ENCODE data around the gene KLLN. TPM values are rescaled to one million over a fixed set of nuclear protein-coding genes. Genes with fewer than 3 reads are reported as not detected.
"Not testable (repeated sequence)": the region's sequence is repeated elsewhere in the genome, so short reads cannot be mapped to it uniquely, and the experiment has no call there.

Gene KLLN
- total and polyA plus RNA-seq, 12 donors: 0.24 to 1.5 (median 0.82) TPM

DNA sequence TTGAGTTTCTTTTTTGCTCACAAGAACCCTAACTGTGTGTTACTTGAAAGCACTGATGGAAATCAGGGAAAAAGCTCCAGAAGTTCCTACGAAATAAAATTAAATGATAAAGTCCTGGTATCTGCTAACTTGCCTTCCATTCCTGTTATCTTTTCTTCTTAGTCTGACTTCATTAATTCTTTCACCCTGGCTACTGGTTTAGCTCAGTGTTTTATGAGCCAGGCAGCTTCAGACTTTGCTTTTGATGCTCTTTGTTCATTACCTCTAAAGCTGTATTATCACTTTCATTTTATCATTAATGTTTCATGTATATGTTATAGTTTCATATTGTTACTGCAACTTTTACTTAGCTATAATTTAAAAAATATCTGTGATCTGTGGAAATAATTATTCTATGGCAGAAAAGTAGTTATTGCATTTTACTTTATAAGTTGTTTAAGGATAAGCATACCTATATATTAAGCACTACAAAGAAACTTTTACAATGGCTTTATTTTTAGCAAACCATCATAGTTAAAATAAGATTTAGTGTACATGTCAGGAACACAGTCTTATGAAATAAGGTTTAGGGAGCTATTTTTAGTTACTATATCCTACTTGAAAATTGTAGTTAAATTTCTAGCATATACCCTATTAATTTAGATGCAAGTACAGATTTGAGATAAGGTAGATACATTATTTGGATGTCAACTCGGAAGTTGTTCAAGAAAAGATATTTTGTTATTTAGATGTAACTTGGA, 19.4 kb upstream of the KLLN start:
- 80 to 87% (median 84%) methylated on average over 2 of the region's 2 CpGs for WGBS, 4 donors
- TF ChIP-seq CTCF (IDR thresholded peaks at IDR 0.05): no peak
- no peak for TF ChIP-seq POLR2A (IDR thresholded peaks at IDR 0.05)
- H3K27me3 ChIP-seq: no peaks in the 10 kb centered on the region
- no peak overlapping the region for H3K27ac ChIP-seq
- no peak overlapping the region for H3K4me3 ChIP-seq
- intact Hi-C loops (cut with DNase I): no loop called here
- peaks cover 0 to 60% of the 10 kb centered on the region in 2 donors for H3K4me1 ChIP-seq (replicated peaks in 1 of 2)
- no peak for DNase-seq
- no peaks in the 10 kb centered on the region for H3K9me3 ChIP-seq (replicated peaks in 1 of 3)
- H3K36me3 ChIP-seq (replicated peaks in 1 of 2): peaks cover 0 to 7% of the 10 kb centered on the region in 2 donors

- H3K4me3 ChIP-seq; DNase-seq; intact Hi-C loops (cut with DNase I); H3K27ac ChIP-seq; H3K27me3 ChIP-seq; H3K36me3 ChIP-seq (replicated peaks in 1 of 2); H3K9me3 ChIP-seq (replicated peaks in 1 of 3): not testable (repeated sequence)
- WGBS, 4 donors: 97 to 100% (median 97%) methylated on average over 5 of the region's 5 CpGs
- H3K4me1 ChIP-seq (replicated peaks in 1 of 2): peaks cover 0 to 72% of the 10 kb centered on the region in 2 donors
These were observed 18.2 kb upstream of the KLLN start for GRCh38 chr10:87881373-87882059.

DNA sequence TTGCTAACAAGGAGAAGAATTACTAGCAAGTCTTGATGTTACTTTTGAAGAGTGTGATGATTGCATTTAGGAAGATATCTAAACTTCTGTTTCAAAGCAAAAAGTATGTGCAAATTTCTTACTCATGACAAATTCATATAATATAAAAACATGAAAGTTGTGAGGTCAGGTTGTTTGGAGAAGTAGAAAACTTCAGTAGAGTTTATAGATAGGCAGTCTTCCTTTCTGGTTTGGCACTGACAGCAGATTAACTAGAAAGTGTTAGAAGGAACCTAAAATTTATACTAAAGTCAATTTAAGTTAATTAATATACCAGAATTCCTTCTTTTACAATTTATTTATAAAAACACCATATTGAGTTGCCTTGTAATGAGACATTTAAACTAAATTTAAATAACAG, 17.0 kb upstream of the KLLN start:
- TF ChIP-seq CTCF (IDR thresholded peaks at IDR 0.05) (no peak), POLR2A (IDR thresholded peaks at IDR 0.05) (no peak)
- peaks cover 0 to 73% of the 10 kb centered on the region in 2 donors for H3K4me1 ChIP-seq (replicated peaks in 1 of 2)

DNA sequence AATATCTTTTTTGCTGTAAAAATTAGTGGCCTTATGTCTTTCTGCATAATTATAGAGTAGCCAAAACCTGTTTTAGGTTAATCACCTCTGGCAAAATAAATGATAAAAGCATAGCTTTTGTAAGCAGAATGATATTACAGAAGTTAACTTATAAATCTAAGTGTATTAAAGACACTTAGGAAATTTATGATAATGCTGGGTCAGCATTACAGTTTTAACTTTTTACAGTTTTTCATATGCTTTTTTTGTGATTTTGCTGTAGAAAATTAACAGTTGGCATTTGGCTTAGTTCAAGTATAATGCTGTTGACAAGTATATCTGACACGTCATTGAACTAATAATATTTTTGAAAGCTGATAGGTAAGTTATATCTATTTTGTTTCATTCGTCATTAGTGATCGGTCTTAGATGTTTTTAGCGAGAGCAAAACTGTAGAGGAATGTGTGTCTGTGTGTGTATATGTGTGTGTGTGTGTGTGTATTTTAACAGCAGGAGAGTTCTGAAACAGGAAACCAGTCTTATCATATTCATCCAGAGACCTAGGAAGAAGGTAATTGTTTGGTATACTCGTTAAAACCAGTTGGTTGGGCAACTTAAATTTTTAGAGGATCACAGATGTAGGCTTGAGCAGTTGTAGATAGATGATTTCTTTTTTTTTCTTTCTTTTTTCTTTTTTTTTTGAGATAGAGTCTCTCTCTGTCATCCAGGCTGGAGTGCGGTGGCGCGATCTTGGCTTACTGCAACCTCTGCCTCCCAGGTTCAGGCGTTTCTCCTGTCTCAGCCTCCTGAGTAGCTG, 15.5 kb upstream of the KLLN start:
- Histone ChIP-seq H3K36me3 (replicated peaks in 1 of 2) (no peaks in the 10 kb centered on the region), H3K9me3 (replicated peaks in 1 of 3) (peaks cover 0 to 4% (median 0%) of the 10 kb centered on the region in 3 donors), H3K27me3 (no peaks in the 10 kb centered on the region), H3K27ac (no peak overlapping the region), H3K4me3 (no peak overlapping the region), H3K4me1 (replicated peaks in 1 of 2) (peaks cover 9 to 84% of the 10 kb centered on the region in 2 donors)
- no peak for DNase-seq
- intact Hi-C loops (cut with DNase I): no loop called here
- 81 to 88% (median 84%) methylated on average over 9 of the region's 9 CpGs for WGBS, 4 donors
- TF ChIP-seq CTCF (IDR thresholded peaks at IDR 0.05): no peak
- TF ChIP-seq POLR2A (IDR thresholded peaks at IDR 0.05): no peak

More for the DNA sequence above, 17.0 kb upstream of the KLLN start:
- no peaks in the 10 kb centered on the region for H3K27me3 ChIP-seq
- no peak overlapping the region for H3K4me3 ChIP-seq
- no peaks in the 10 kb centered on the region for H3K36me3 ChIP-seq (replicated peaks in 1 of 2)
- intact Hi-C loops (cut with DNase I): no loop called here
- DNase-seq: no peak
- no peaks in the 10 kb centered on the region for H3K9me3 ChIP-seq (replicated peaks in 1 of 3)
- no peak overlapping the region for H3K27ac ChIP-seq

Data from adrenal gland (tissue), 12 donors.